GM18520 (cell line): ENCODE data around the gene SYNE1.
A peak's percentile ranks its signal among the peaks of the same experiment; 100 is the strongest.
"Not testable (repeated sequence)": the region's sequence is repeated elsewhere in the genome, so short reads cannot be mapped to it uniquely, and the experiment has no call there.

Experiments used
- ATAC-seq: cut with Tn5 transposase; IDR thresholded peaks from one replicate; pipeline ENCODE4 v1.9.1; 2021; ENCODE audit not compliant: unreplicated experiment

Gene SYNE1

DNA sequence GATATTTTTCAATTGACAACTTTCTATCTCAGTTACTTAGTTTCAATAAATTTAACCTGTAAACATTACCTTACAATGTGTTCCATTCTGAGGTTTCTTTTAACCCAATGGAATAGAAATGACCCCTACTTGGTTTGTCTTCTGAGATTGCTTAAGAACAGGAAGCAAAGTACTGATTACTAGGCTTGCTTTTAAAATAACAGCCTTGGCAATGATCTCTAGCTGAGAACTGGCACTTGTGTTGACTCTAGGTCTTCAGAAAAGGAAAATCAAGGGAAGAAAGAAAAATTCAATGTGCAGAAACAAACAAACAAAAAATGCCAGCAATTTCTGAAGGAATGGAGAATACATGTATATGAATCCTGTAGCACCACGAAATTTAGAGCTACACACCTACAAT lies 66.1 kb downstream of the SYNE1 start:
- no peak for ATAC-seq

GRCh38 chr6:152566103-152566875 lies 70.9 kb downstream of the SYNE1 start:
- ATAC-seq: no peak

- ATAC-seq: no peak
These were observed 74.0 kb downstream of the SYNE1 start for GRCh38 chr6:152563177-152563576.

GRCh38 chr6:152558798-152559197 lies 78.4 kb downstream of the SYNE1 start:
- not testable (repeated sequence) for ATAC-seq

GRCh38 chr6:152557502-152557901 lies 79.7 kb downstream of the SYNE1 start:
- ATAC-seq: no peak

- no peak for ATAC-seq
These were observed 82.3 kb downstream of the SYNE1 start for GRCh38 chr6:152554851-152555250.

DNA sequence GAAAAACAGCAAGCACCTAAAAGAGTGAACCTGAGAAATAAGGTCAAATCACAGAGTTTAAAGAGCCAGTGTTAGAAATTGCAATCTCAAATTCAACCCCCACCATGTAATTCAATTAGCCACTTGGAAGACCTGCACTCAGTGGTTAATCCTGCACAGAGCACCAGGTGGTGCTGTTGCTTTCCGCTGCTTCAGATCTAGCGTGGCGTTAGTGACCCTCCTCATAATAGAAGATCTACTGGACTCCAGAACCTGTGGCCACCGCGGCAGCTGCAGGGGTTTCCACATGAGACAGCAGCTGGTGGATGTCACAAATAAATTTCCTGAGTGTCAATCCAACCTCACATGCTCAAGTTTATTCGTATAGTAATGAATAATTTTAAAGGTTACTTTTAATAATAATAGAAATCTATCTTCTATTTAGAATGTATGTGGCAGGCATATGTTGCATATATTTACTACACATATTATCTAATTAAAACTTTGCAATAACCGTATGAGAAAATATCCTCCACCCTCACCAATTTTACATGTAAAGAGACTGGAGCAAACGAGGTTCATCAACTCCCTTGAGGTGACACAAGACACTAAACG lies 84.4 kb downstream of the SYNE1 start:
- peak; percentile 82 for ATAC-seq

DNA sequence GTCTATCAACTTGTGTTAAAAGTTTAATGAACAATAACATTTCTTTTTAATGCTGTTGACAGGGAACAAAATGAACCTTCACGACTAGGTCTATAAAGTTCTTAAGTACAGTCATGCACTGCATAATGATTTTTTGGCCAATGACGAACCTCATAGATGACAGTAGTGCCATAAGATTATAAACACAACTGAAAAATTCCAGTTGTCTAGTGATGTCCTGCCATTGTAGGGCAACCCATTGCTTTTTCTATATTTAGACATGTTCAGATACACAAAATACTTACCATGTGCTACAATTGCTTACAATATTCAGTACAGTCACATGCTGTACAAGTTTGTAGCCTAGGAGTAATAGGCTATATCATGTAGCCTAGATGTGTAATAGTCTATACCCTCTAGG lies 93.6 kb downstream of the SYNE1 start:
- no peak for ATAC-seq

DNA sequence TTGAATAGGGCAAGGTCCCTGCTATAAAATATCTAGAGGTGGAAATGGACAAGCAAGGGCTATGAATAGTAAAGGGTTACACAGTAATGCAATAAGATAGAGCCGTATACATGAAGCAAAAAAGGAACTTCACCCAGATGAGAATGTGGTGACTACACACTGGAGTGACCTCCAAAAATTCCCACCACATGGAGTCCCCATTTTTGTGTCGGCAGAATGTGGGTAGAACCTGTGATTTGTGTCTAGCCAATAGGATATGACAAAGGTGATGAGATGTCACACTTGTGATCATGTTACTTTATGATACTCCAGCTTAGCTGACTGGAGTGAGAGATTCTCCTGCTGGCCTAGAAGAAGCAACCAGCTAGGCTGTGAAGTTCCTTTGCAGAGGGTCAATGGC lies 96.8 kb downstream of the SYNE1 start:
- ATAC-seq: no peak

DNA sequence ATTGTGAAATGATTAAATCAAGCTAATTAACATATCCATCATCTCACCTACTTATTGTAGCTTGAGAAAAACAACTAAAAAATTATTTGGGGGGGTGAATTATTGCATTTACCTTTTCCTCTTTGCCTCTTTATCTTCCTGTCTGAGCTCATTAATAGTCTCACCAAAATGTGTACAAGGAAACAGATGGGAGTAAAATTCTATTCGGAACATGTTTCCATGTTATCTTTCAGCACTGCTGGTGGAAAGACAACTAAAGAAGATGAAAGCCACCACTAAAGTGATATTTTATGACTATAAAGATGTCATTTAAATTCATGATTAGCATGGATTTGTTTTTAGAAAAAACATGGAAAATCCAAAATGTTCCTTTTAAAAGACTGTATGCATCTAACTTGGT lies 102.6 kb downstream of the SYNE1 start:
- no peak for ATAC-seq

GRCh38 chr6:152532556-152533422 lies 104.4 kb downstream of the SYNE1 start:
- ATAC-seq: no peak

GRCh38 chr6:152531659-152532058 lies 105.5 kb downstream of the SYNE1 start:
- no peak for ATAC-seq

GRCh38 chr6:152529369-152529768 lies 107.8 kb downstream of the SYNE1 start:
- no peak for ATAC-seq

DNA sequence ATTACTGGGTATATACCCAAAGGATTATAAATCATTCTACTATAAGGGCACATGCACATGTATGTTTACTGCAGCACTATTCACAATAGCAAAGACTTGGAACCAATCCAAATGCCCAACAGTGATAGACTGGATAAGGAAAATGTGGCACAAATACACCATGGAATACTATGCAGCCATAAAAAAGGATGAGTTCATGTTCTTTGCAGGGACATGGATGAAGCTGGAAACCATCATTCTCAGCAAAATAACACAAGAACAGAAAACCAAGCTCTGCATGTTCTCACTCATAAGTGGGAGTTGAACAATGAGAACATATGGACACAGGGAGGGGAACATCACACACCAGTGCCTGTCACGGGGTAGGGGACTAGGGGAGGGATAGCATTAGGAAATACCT lies 123.0 kb downstream of the SYNE1 start:
- ATAC-seq: not testable (repeated sequence)

GRCh38 chr6:152509916-152510315 lies 127.2 kb downstream of the SYNE1 start:
- ATAC-seq: no peak

DNA sequence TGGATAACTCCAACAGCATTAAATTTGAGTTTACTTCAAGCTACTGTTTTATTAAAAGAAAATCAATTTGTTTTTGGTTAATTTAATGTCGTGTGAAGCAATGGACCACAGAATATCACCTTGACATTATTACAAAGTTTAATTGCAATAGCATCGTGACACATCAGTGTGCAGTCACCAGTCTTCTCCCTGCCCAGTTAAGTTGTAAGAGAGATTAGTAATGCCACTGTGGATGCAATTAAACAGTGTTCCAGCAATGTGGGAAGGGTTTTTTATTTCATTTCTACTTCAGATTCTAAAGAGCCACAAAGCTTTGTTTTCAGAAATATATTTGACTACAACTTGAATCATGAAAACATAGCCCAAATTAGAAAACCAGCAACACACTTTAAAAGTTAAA lies 128.7 kb downstream of the SYNE1 start:
- no peak for ATAC-seq

DNA sequence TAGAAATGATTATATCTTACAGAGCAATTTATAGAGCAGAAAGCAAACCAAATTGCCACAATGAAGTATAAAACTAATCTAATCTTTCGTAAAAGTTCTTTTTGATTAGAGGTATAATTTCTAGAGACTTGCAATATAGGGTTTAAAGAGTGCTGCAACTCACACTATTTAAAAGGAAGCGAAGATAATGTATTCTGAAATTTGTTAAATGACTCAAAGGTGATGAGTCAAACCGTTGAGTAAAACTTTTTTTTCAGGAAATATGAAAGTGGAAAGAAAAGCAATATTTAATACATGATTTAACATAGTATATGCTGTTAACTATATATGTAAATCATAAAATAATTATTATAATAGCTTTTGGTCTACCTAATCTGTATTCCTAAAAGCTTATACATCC lies 133.6 kb downstream of the SYNE1 start:
- no peak for ATAC-seq

DNA sequence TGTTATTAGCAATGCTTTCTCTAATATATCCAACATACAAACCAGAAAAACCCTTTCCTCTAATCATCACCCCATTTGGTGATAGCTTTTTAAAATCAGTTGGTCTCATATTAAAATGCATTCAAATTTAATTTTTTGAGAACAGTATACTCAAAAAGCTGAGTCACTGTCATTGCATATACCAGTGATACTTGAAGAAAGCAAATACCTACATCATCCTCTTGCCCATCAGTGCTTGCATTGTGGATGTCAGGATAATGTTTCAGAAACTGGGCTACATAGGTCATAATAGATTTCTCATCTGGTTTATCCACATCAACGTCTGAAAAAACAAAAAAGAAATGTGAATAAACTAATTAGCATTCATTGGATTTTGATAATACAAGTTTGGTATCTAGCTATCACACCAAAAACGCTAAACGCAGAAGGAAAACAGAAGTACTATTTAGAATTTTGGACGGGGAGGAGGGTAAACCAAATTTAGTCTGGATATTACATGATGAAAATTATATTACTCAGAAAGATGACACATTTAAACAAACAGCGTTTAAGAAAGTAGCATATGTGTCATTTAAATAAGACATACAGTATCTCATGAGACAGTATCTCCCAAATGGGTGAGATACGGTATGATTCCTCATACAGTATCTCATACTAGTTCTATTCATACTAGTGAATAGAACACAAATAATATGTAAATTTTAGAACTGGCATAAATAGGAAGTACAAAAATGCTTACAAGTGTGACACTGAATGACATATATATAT lies 134.6 kb downstream of the SYNE1 start:
- ATAC-seq: no peak

DNA sequence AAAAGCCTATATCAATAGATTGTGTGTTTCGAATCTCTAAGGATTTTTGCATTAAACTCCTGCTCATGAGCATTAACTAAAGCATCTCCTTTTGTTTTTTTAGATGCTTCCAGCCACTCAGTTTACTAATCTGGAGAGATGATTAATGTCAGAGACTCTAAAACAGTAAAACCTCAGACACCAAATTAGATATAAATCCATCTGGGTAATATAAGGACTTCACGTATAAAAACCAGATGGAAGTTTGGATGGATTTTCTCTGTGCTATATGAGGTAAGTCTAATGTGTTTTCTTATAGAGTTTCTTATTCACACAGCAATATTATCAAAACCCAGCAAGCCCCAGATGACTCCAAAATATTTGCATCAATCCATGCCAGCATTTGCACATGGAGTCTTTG lies 137.2 kb downstream of the SYNE1 start:
- no peak for ATAC-seq

GRCh38 chr6:152496731-152497130 lies 140.4 kb downstream of the SYNE1 start:
- ATAC-seq: no peak

DNA sequence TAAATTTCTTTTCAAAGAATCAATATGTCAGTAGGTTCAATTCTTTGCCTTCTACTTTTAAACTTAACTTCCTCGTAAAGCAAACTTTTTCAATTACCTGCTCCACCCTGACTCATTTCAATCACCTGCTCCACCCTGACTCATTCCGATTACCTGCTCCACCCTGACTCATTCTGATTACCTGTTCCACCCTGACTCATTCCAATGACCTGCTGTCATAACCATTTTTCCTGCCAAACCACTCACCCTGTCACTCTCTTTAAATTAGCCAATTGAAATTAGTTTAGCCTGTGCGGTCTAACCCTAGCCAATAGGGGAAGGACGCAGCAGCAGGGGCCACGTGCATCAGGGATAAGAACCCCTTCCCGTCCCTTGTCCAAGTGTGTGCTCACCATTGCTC lies 141.7 kb downstream of the SYNE1 start:
- not testable (repeated sequence) for ATAC-seq
